Gastrocnemius medialis (tissue), 4 donors: ENCODE measurements around the gene TNFRSF18. TPM values are rescaled to one million over a fixed set of nuclear protein-coding genes. Genes with fewer than 3 reads are reported as not detected.

Experiments used
- ATAC-seq, 2 donors: fragments of 150-250 bp; one replicate each; pipeline ENCODE4 v1.9.1; 2016
- DNase-seq, 2 donors: peaks; one replicate each; pipeline ENCODE4 v3.0.0-alpha.2; 2019
- H3K27ac ChIP-seq, 4 donors: fragments of 200-600 bp; sonication (generic); 1 replicate in 1 of 4; 2 replicates in 3 of 4; pipeline ENCODE4 v1.5.1; 2016 to 2018; ENCODE audit warnings: mild to moderate bottlenecking in 2 of 4, moderate library complexity in 1 of 4
- H3K27me3 ChIP-seq, 3 donors: fragments of 200-600 bp; sonication (generic) in 2 of 3; 1 replicate in 1 of 3; 2 replicates in 2 of 3; pipeline versions ENCODE4 v1.5.1 to v1.6.0; 2016 to 2019; ENCODE audit warnings: mild to moderate bottlenecking in 1 of 3, moderate library complexity in 1 of 3
- H3K36me3 ChIP-seq, 2 donors: fragments of 200-600 bp; sonication (generic) in 1 of 2; one replicate each; pipeline ENCODE4 v1.5.1; 2017 to 2018
- H3K4me1 ChIP-seq, 2 donors: fragments of 200-600 bp; sonication (generic) in 1 of 2; one replicate each; pipeline ENCODE4 v1.5.1; 2016 to 2017; ENCODE audit warnings: mild to moderate bottlenecking in 2 of 2
- H3K4me3 ChIP-seq, 4 donors: fragments of 200-600 bp; sonication (generic) in 3 of 4; 1 replicate in 1 of 4; 2 replicates in 3 of 4; pipeline ENCODE4 v1.5.1; 2016 to 2019; ENCODE audit warnings: mild to moderate bottlenecking in 2 of 4
- H3K9me3 ChIP-seq, 3 donors: fragments of 200-600 bp; sonication (generic) in 2 of 3; 1 replicate in 1 of 3; 2 replicates in 2 of 3; pipeline ENCODE4 v1.5.1; 2016 to 2019
- CTCF ChIP-seq, 5 experiments: fragments of 450-650 bp in 3 of 5; fragments of 200-600 bp in 2 of 5; sonication (generic) in 2 of 5; IDR thresholded peaks in 4 of 5; conservative IDR thresholded peaks in 1 of 5; 1 replicate in 4 of 5; 2 replicates in 1 of 5; pipeline ENCODE4 v1.5.1; 2016 to 2019; ENCODE audit warnings: antibody characterized with exemption in 5 of 5, mild to moderate bottlenecking in 3 of 5, moderate library complexity in 3 of 5
- POLR2A ChIP-seq, 2 donors: fragments of 450-650 bp; IDR thresholded peaks; one replicate each; pipeline ENCODE4 v1.6.1; 2017; ENCODE audit warnings: antibody characterized with exemption in 2 of 2, mild to moderate bottlenecking in 2 of 2, moderate library complexity in 2 of 2
- in situ Hi-C, 4 donors: fragments of 200-750 bp; cut with MboI; loops; one replicate each; pipeline versions ENCODE4 v1.15.0 to v1.8.0; 2017; ENCODE audit warnings: low sequenced_read_pairs in 4 of 4
- intact Hi-C: fragments of 100-400 bp; cut with DNase I; formaldehyde crosslinking; loops from one replicate; pipeline ENCODE4 v1.15.1; 2023; ENCODE audit warnings: low total_unique reads
- total RNA-seq, 4 donors: library from RNA; depleted of rRNA; stranded (reverse); fragments of >200 nt; gene quantifications; one replicate each; pipeline versions ENCODE4 v1.1.0 to v1.2.3, GENCODE V29; 2016

TNFRSF18 gene
- total RNA-seq, 4 donors from 2014 or later, result not detected

- ATAC-seq (no peak), DNase-seq (no peak)
- H3K4me3 ChIP-seq, result no peak overlapping the region
- intact Hi-C loops, result no loop called here
- H3K4me1 ChIP-seq, result no peaks in the 10 kb centered on the region
- in situ Hi-C loops, result no loop called here
- H3K9me3 ChIP-seq, result no peaks in the 10 kb centered on the region
- no peak overlapping the region for H3K27ac ChIP-seq
- H3K36me3 ChIP-seq, result no peaks in the 10 kb centered on the region
- peaks cover 36 to 46% (median 45%) of the 10 kb centered on the region in 3 donors for H3K27me3 ChIP-seq
- TF ChIP-seq CTCF (IDR thresholded peaks at IDR 0.05 in 4 of 5, conservative IDR thresholded peaks at IDR 0.05 in 1 of 5), result no peak
Observed at GRCh38 chr1:1241588-1242219, 35.3 kb upstream of the TNFRSF18 start.

- no peak for TF ChIP-seq CTCF (IDR thresholded peaks at IDR 0.05 in 4 of 5, conservative IDR thresholded peaks at IDR 0.05 in 1 of 5)
- no peak for TF ChIP-seq POLR2A (IDR thresholded peaks at IDR 0.05)
- in situ Hi-C loops, result no loop called here
- ATAC-seq (no peak), DNase-seq (no peak)
- Histone ChIP-seq H3K4me1 (no peaks in the 10 kb centered on the region), H3K27me3 (peaks cover 33 to 42% (median 40%) of the 10 kb centered on the region in 3 donors), H3K9me3 (no peaks in the 10 kb centered on the region), H3K4me3 (no peak overlapping the region), H3K27ac (no peak overlapping the region), H3K36me3 (no peaks in the 10 kb centered on the region)
- intact Hi-C loops, result no loop called here
Observed at GRCh38 chr1:1240822-1241587, 34.6 kb upstream of the TNFRSF18 start.

GRCh38 chr1:1240348-1240732 is 33.9 kb upstream of the TNFRSF18 start:
- no peak overlapping the region for H3K4me3 ChIP-seq
- TF ChIP-seq CTCF (IDR thresholded peaks at IDR 0.05 in 4 of 5, conservative IDR thresholded peaks at IDR 0.05 in 1 of 5) (no peak), POLR2A (IDR thresholded peaks at IDR 0.05) (no peak)
- no peaks in the 10 kb centered on the region for H3K9me3 ChIP-seq
- intact Hi-C loops, result no loop called here
- peaks cover 29 to 36% (median 34%) of the 10 kb centered on the region in 3 donors for H3K27me3 ChIP-seq
- in situ Hi-C loops, result no loop called here
- H3K4me1 ChIP-seq, result no peaks in the 10 kb centered on the region
- ATAC-seq (no peak), DNase-seq (no peak)
- H3K27ac ChIP-seq, result no peak overlapping the region
- H3K36me3 ChIP-seq, result no peaks in the 10 kb centered on the region

- intact Hi-C loops, result no loop called here
- DNase-seq, result no peak
- TF ChIP-seq CTCF (IDR thresholded peaks at IDR 0.05 in 4 of 5, conservative IDR thresholded peaks at IDR 0.05 in 1 of 5) (no peak), POLR2A (IDR thresholded peaks at IDR 0.05) (no peak)
- Histone ChIP-seq H3K4me1 (no peaks in the 10 kb centered on the region), H3K4me3 (no peak overlapping the region), H3K27ac (no peak overlapping the region), H3K36me3 (no peaks in the 10 kb centered on the region), H3K9me3 (no peaks in the 10 kb centered on the region), H3K27me3 (peaks cover 27 to 33% (median 32%) of the 10 kb centered on the region in 3 donors)
- in situ Hi-C loops, result no loop called here
- no peak for ATAC-seq
Observed at GRCh38 chr1:1239614-1240347, 33.4 kb upstream of the TNFRSF18 start.
